Smooth muscle cell (in vitro differentiated cells): ENCODE results near the gene MFN2. TPM values are rescaled to one million over a fixed set of nuclear protein-coding genes. Genes with fewer than 3 reads are reported as not detected.

Experiments used
- DNase-seq: peaks from one replicate; lab custom pipeline; 2025; ENCODE audit not compliant: unreplicated experiment; lab: John Stamatoyannopoulos, UW
- H2AFZ ChIP-seq: fragments of 200-600 bp; sonication (generic); 2 replicates; pipeline ENCODE4 v1.6.0; 2016; ENCODE audit warnings: antibody characterized with exemption, low read depth, mild to moderate bottlenecking
- H3F3A ChIP-seq: fragments of 200-600 bp; sonication (generic); 2 replicates; pipeline ENCODE4 v1.6.0; 2017; ENCODE audit warnings: antibody characterized with exemption, low read depth
- H3K27ac ChIP-seq: fragments of 200-600 bp; sonication (generic); 2 replicates; pipeline ENCODE4 v1.5.1; 2016; ENCODE audit warnings: low read depth, mild to moderate bottlenecking
- H3K27me3 ChIP-seq: fragments of 200-600 bp; sonication (generic); 2 replicates; pipeline ENCODE4 v1.6.1; 2016; ENCODE audit warnings: low read depth, mild to moderate bottlenecking
- H3K36me3 ChIP-seq: fragments of 200-600 bp; sonication (generic); 2 replicates; pipeline ENCODE4 v1.5.1; 2016; ENCODE audit warnings: low read depth
- H3K4me1 ChIP-seq: fragments of 200-600 bp; sonication (generic); 2 replicates; pipeline ENCODE4 v1.5.1; 2016; ENCODE audit warnings: low read depth
- H3K4me2 ChIP-seq: fragments of 200-600 bp; sonication (generic); 2 replicates; pipeline ENCODE4 v1.6.0; 2016; ENCODE audit warnings: mild to moderate bottlenecking
- H3K4me3 ChIP-seq: fragments of 200-600 bp; sonication (generic); 2 replicates; pipeline ENCODE4 v1.5.1; 2016; ENCODE audit warnings: mild to moderate bottlenecking
- H3K79me2 ChIP-seq: fragments of 200-600 bp; sonication (generic); 2 replicates; pipeline ENCODE4 v1.6.0; 2016; ENCODE audit warnings: low read depth, mild to moderate bottlenecking
- H3K9ac ChIP-seq: fragments of 200-600 bp; sonication (generic); 2 replicates; pipeline ENCODE4 v1.6.0; 2016; ENCODE audit warnings: low read depth
- H3K9me3 ChIP-seq: fragments of 200-600 bp; sonication (generic); replicated peaks from 2 replicates; pipeline ENCODE4 v1.5.1; 2016; ENCODE audit warnings: low read depth
- H4K20me1 ChIP-seq: fragments of 200-600 bp; sonication (generic); 2 replicates; pipeline ENCODE4 v1.6.0; 2016; ENCODE audit warnings: low read depth
- CTCF ChIP-seq: fragments of 200-600 bp; sonication (generic); IDR thresholded peaks from 2 replicates; pipeline ENCODE4 v1.5.1; 2017; ENCODE audit warnings: borderline replicate concordance, mild to moderate bottlenecking, antibody characterized with exemption; ENCODE audit not compliant: insufficient read depth, poor library complexity, severe bottlenecking
- WGBS: methylation state at CpG from one replicate; pipeline ENCODE4 v1.1.7; 2016; ENCODE audit warnings: low lambda C conversion rate; 5-methylcytosine and 5-hydroxymethylcytosine counted together
- polyA plus RNA-seq: library from polyadenylated mRNA; unstranded; fragments of >200 nt; fragmentation: Nextera tagmentation; extraction: Ambion mirVana; gene quantifications from 2 replicates; pipeline ENCODE4 v1.2.1, GENCODE V29; 2016
- total RNA-seq: library from RNA; depleted of rRNA; stranded (reverse); fragments of >200 nt; gene quantifications from 2 replicates; pipeline ENCODE4 v1.2.3, GENCODE V29; 2014

Gene MFN2
- total and polyA plus RNA-seq, 2 experiments from 2014 or later: 30.0 to 39.7 TPM

- H3K4me1 ChIP-seq: peaks cover 2% of the 10 kb centered on the region
- H3K36me3 ChIP-seq: no peaks in the 10 kb centered on the region
- H3K27ac ChIP-seq: no peak overlapping the region
- no peaks in the 10 kb centered on the region for H3K79me2 ChIP-seq
- no peaks in the 10 kb centered on the region for H3K27me3 ChIP-seq
- WGBS: 95% methylated on average over 6 of the region's 6 CpGs
- H3K9ac ChIP-seq: no peak overlapping the region
- no peak overlapping the region for H2AFZ ChIP-seq
- no peak overlapping the region for H3K4me3 ChIP-seq
- TF ChIP-seq CTCF: no peak
- no peaks in the 10 kb centered on the region for H4K20me1 ChIP-seq
- H3K4me2 ChIP-seq: no peak overlapping the region
- H3K9me3 ChIP-seq: no peaks in the 10 kb centered on the region
- peaks cover 5% of the 10 kb centered on the region for H3F3A ChIP-seq
- no peak for DNase-seq
Measured at GRCh38 chr1:12046749-12047119, 66.5 kb downstream of the MFN2 start.

- Histone ChIP-seq H3F3A (peaks cover 5% of the 10 kb centered on the region), H3K9me3 (no peaks in the 10 kb centered on the region), H3K79me2 (no peaks in the 10 kb centered on the region), H3K4me1 (peaks cover 5% of the 10 kb centered on the region), H3K27me3 (no peaks in the 10 kb centered on the region), H3K27ac (no peak overlapping the region), H3K4me2 (peak overlapping the region; percentile 13), H3K9ac (no peak overlapping the region), H3K36me3 (no peaks in the 10 kb centered on the region), H3K4me3 (no peak overlapping the region), H2AFZ (no peak overlapping the region), H4K20me1 (no peaks in the 10 kb centered on the region)
- TF ChIP-seq CTCF: no peak
- DNase-seq: no peak
- WGBS: 62% methylated on average over 18 of the region's 18 CpGs
Measured at GRCh38 chr1:12047120-12047876, 67.1 kb downstream of the MFN2 start.

- Histone ChIP-seq H2AFZ (no peak overlapping the region), H3F3A (peaks cover 5% of the 10 kb centered on the region), H3K27me3 (no peaks in the 10 kb centered on the region), H3K79me2 (no peaks in the 10 kb centered on the region), H3K27ac (no peak overlapping the region), H3K4me1 (peaks cover 7% of the 10 kb centered on the region), H3K9ac (no peak overlapping the region), H3K9me3 (no peaks in the 10 kb centered on the region), H3K4me2 (no peak overlapping the region), H3K4me3 (no peak overlapping the region), H3K36me3 (no peaks in the 10 kb centered on the region), H4K20me1 (no peaks in the 10 kb centered on the region)
- DNase-seq: no peak
- TF ChIP-seq CTCF: no peak
- WGBS: 92% methylated on average over 2 of the region's 2 CpGs
Measured at GRCh38 chr1:12048372-12048771, 68.1 kb downstream of the MFN2 start.

- peaks cover 5% of the 10 kb centered on the region for H3F3A ChIP-seq
- H3K4me2 ChIP-seq: no peak overlapping the region
- peaks cover 7% of the 10 kb centered on the region for H3K4me1 ChIP-seq
- no peaks in the 10 kb centered on the region for H3K9me3 ChIP-seq
- no peak for DNase-seq
- no peak overlapping the region for H3K27ac ChIP-seq
- no peak for TF ChIP-seq CTCF
- H3K9ac ChIP-seq: no peak overlapping the region
- H3K4me3 ChIP-seq: no peak overlapping the region
- WGBS: 89% methylated on average over 4 of the region's 4 CpGs
- no peaks in the 10 kb centered on the region for H3K36me3 ChIP-seq
- H2AFZ ChIP-seq: no peak overlapping the region
- no peaks in the 10 kb centered on the region for H3K79me2 ChIP-seq
- no peaks in the 10 kb centered on the region for H4K20me1 ChIP-seq
- no peaks in the 10 kb centered on the region for H3K27me3 ChIP-seq
Measured at GRCh38 chr1:12049616-12050015, 69.4 kb downstream of the MFN2 start.
